Measurements from ENCODE around the gene TAB2.

TAB2 gene

DNA sequence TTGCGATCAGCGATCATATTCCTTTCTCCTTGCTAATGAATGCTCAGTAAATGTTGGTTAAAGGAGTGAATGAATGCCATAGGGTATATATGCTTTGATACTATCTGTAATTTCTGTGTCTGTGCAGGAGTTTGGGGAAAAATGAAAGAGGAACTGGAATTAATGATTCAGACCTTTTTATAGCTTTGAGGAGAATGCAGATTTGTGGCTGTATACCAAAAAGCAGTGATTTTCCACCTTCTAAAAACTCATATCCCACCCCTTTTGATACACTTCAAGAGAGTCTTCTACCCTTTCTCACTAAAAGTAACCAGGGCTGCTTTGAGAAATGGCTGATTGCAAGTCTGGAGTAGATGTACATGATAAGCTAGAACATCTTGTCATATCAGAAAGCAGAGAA is 56.0 kb downstream of the TAB2 start:
- DNase-seq = no peak

DNA sequence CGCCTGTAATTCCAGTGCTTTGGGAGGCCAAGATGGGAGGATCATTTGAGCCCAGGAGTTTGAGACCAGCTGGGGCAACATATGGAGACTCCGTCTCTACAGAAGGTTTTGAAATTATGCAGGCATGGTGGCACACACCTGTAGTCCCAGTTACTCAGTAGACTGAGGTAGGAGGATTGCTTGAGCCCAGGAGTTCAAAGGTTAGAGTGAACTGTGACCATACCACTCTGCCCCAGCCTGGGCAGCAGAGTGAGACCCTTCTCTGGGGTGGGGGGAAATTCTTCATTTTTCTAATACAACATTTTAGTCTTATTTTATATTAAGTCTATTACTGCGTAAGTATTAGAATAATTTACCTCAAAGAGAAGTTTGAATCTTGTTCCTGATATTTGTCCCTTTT is 62.5 kb downstream of the TAB2 start:
- DNase-seq = no peak

DNA sequence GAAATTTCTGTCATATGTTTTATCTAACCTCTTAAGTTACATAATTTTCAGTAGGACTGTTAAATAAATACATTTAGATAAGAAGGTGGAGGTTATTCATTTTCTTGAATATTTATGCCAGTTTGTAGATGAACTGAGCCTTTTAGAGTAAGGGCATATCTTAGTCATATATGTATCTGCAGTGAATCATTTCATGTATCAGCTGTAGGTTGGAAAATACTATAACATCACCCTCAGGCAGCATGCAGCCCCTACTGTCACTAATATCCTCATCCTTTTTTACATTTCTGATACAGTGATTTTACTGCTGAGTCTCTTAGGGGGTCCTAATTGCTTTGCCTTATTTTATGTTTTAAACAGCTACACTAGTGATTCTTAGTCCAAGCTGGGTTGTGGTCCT is 63.0 kb downstream of the TAB2 start:
- no peak for DNase-seq

DNA sequence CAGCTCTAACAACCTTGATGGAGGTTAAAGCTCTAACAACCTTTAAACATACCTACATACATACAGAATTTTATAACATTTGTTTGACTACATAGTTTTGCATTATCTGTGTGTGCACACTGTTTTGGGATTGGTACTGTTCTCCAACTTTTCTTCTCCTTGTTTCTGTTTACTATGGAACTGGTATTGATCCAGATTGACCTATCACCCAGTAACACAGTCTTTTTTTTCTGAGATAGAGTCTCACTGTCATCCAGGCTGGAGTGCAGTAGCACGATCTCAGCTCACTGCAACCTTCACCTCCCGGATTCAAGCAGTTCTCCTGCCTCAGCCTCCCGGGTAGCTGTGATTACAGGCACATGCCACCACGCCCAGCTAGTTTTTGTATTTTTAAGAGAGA is 65.9 kb downstream of the TAB2 start:
- DNase-seq = no peak

DNA sequence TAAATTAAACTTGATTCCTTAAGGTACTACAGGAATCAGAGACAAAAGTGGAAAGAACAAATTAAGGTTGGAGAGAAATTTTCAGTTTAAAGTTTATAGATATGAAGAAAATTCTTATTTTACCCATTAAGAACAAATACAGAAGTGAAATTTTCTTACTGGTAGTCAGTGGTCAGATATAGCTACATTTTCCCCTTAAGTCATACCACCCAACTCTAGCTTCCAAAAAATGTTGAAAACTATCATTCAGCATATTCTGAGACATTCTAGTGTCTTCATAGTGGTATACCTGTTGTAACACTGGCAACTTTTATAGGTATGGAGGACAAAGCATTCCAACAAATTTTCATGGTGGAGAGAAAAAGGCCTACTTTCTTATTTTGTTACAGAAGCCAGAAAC is 67.0 kb downstream of the TAB2 start:
- no peak for DNase-seq

DNA sequence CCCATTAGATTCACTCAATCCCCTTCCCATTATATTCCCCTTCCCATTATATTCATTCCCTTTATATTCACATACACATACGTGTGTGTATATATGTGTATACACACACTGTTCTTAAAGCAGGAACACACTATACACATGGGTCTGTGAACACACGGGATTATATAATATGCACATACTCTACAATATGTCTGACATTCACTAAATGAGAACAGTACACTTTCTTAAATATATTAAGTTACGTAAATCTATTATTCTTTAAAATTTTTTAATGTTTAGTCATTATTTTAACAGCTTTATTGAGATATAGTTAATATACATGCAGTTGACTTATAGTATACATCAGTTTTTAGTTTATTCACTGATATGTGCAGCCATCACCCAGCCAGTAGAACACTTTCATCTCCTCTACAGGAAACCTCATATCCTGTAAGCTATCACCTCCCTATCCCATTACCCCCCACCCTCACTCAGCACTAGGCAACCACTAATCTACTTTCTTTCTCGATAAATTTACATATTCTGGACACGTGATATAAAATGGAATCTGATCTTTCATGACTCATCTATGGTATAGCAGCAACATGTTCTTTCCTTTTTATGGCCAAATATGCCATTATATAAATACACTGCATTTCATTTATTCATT is 68.6 kb downstream of the TAB2 start:
- no peak for DNase-seq

DNA sequence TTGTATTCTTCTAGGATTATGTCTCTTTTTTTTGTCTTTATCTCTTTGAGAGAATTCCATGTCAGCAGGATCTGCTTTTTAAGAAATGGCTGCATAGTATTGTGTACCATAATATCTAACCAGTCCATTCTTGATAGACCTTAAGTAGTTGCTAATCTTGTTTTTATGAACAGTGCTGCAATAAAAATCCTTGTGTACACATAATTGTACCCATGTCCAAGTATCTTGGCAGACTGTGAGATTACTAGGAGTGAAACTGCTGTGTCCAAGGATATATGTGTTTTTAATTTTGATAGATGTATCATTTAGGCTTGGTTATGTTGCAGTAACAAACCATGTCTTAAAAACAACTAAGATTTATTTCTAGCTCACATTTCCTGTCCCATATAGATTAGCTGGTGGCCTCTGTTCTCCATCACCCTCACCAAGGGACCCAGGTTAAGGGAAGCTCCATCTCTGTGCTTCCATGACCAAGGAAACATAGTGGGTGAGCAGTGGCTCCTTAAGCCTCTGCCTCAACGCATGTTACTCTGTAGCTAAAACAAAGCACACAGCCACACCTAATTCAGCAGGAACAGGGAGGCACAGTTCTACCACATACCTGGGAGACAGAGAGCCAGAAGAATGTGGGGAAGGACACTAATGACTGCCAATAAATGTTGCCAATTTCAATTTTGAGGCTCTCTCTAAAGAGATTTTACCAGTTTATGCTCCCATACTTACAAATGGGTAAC is 70.4 kb downstream of the TAB2 start:
- no peak for DNase-seq

DNA sequence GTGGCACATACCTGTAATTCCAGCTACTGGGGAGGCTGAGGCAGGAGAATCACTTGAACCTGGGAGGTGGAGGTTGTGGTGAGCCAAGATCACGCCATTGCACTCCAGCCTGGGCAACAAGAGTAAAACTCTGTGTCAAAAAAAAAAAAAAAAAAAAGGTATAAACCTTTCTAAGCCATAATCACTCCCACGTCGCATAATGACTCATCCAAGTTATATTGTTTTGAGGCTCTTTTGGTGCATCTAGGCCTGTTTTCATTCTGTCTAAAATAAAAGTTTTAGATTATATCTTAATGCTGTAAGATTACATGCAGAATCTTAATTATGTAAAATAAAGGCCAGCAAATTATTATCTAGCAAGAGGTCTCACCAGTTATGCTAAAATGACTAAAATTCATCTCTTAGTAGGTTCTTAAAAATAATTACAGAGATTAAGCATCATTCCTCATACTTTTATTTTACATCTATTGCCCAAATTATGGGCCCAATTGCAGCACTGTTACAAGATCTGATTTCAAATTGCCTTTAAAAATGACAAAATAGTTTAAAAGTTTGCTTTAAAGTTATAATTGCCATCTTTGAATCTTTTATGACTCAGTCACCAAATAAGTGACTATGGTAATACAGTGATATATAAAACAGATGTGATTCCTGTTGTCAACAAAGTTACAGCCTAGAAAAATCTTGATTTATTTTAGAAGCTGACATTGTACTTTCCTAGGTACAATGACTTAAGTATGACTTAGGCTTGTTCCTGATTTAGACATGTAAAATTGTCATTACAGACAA is 72.2 kb downstream of the TAB2 start:
- DNase-seq = no peak

DNA sequence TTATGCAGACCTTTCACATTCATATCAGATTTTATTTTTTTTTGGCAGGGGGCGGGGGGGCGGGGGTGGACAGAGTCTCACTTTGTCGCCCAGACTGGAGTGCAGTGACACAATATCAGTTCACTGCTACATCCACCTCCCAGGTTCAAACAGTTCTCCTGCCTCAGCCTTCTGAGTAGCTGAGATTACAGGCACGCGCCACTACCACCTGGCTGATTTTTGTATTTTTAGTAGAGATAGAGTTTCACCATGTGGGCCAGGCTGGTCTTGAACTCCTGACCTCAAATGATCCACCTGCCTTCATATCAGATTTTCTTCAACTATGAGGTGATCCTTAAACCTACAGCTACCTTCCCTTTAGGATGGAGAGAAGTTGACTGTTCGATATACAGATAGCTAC is 74.6 kb downstream of the TAB2 start:
- DNase-seq = no peak

DNA sequence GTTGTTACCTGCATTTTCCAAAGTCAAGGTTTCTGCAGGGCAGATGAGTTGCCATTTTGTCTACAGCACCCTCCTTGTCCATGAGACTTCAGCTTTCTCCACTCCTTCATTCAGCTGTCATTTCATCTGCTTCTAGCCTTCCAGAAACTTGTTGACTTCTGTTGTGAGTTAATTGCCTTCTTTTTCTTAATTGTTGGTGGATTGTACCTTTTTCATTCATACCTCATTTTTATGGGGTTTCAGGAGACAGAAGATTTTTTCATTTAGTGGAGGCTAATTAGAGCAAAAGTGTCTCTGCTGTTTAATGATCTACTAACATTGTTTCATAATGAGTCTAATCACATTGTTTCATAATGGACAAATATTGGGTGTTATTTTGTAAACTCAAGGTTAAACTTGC is 75.0 kb downstream of the TAB2 start:
- DNase-seq = no peak

DNA sequence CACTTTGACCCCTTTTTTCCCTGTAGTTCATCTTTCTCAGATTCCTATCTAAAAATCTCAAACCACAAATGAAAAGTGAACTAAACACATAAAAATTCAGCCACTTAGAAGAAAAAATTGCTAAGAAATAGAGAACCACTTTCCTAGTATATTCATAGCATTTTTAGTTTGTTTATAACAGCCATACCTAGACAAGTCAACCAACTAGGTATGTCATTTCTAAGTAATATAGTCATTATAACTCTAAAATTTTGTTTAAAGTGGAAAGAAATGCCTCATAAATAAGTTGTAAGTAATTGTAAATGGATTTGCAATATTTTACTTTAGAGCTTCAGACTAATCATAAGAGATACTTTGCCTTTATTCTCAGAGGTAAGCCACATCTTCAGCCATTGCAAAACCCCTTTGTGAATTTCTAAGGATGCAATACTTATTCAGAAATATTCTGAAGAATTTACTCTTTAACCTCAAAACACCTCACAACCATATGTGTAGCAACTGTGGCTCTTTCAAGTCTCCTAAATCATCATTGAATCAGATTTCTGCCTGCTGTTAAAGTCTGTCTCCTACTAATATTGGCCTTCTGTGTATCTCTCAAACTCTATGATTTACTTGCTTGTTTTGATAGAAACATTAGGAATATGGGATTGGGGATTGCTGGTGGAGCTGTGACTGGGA is 75.6 kb downstream of the TAB2 start:
- no peak for DNase-seq

DNA sequence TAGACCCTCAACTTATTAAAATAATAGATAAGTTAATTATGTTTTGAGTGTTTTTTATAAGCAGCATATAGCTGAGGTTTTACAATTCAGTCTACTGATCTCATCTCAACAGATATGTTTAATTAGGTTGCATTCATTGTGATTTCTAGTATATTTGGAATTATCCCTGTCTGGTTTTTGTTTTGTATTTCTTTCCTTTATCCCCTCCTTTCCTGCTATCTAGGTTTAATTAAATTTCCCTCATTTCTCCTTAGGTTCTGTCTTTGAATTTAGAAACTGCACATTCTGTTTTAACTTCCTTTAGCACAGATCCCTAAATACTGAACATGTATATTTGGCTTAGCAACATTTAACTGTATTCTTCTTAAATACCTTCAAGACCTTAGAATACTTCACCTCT is 77.7 kb downstream of the TAB2 start:
- DNase-seq = no peak

DNA sequence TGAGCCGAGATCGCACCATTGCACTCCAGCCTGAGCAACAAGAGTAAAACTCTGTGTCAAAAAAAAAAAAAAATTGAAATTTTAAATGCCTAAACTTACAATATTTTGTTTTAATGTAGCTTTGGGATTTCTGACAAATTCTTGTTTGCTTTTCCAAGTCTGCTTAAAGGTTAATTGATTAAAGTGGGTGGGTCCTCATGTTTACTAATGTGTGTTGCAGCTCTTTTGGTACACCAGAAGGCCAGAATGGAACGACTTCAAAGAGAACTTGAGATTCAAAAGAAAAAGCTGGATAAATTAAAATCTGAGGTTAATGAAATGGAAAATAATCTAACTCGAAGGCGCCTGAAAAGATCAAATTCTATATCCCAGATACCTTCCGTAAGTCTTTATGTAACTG is 79.9 kb downstream of the TAB2 start:
- no peak for DNase-seq

DNA sequence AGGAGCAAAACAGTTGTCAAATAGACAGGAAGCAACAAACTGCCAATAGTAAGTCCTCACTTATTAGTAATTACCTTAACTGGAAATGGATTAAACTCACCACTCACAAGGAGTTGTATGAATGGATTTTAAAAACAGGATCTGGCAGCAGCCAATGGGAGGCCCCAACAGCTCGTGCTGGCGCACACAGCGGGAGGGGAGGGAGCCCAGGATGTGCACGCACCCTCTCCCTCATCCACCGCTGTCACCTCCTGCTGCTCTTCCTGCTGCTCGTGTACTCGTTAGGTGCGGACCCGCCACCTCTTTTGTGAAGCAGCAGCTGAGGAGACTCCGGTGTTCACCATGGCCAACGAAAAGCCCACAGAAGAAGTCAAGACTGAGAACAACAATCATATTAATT is 82.5 kb downstream of the TAB2 start, which contains the start of gene SUMO4:
TSS of gene SUMO4 (plus strand) at position 213 of the 400 bp plus-strand sequence. CDS start at position 343, 130 bp downstream.
- DNase-seq = no peak

DNA sequence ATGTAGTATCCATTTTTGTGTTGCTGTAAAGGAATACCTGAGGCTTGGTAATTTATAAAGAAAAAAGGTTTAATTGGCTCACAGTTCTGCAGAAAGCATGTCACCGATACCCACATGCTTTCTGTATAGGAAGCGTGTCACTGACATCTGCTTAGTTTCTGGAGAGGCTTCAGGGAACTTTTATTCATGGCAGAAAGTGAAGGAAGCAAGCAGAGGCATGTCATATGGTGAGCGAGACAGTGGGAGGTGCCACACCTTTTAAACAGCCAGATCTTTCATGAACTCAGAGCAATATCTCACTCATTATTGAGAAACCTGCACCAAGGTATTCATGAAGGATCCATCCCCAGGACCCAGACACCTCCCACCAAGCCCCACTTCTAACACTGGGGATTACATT is 86.0 kb downstream of the TAB2 start:
- no peak for DNase-seq

DNA sequence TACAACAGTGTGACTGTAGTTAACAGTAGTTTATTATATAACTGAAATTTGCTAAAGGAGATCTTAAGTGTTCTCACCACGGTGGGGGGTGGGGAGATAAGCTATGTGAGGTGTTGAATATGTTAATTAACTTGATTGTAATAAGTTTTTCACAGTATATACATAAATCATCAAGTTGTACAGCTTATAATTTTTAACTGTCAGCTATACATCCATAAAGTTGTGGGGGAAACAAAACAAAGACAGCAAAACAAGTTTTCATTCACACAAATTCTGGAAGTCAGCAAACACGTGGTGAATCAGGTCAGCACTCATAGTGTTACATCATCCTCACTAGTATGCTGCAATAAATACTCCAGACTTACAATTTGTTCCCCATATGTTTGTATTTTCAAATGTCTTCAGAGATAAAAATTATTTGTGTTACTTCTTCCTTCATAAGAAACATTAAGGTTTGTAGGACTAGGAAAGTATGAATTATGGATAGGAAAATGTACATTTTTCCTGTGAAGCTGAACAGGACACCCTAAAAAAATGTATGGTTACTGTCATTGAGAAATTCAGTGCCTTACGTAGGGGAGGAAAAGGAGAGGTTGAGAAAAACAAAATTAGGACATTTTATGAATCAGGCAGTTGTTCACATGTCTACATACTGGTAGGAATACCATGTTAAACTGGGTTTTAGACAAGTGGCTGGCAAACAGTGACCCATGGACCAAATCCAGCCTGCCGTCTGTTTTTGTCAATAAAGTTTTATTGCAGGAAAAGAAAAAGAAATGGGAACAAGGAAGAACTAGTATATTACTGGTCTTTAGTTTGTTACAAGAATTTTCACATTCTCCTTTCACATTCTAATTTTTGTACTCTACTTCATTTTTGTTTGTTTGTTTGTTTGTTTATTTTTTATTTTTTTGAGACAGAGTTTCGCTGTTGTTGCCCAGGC is 88.6 kb downstream of the TAB2 start:
- no peak for DNase-seq

DNA sequence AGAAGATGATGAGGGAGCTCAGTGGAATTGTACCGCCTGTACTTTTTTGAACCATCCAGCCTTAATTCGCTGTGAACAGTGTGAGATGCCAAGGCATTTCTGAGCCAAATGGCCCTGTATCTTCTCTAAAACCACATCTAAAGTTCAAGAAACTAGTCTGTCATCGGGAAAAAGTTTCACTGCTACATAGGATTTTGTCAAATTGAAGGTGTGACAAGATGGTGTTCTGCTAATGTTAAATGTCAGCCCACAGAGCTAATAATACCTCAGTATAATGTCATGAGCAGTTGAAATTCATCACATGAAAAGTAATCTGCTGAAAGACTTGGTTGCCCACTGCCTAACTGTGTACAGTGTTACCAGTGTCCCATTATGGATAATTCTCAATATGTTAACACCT is 92.1 kb downstream of the TAB2 start:
- no peak for DNase-seq

DNA sequence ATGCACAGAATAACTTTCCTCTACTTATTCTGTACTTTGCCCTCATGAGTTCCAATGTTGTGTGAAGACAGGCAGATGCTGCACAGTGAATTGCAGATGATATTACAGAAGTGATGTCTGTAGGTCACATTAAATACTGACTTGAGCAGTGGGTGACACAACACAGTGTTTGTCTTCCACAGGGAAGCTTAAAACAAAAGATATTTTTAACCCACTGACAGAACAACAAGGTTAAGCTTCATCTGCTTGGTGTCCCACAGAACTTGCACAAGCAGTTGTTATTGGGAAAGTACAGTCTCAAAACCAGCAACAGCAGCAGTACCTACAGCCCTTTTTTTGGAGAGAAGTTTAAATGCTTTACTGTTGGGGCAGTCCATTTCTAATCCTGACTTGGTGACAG is 93.0 kb downstream of the TAB2 start:
- DNase-seq = no peak

DNA sequence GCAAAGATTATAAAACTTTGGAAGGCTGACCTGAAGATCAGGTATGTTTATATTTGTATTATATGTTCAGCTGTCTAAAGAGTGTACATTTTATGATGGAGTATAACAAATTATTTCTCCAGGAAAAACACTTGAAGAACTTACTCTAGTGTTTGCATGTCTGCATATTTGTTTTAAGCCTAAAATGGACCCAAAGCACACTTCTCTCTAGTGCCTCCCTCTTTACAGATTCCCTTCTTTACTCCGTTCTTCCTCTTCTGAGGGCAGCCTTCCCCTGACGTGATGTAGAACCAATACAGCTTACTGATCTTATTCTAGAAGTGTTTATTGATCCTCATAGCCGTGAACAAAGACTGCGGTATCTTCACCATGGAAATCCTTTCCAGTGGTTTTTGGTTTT is 96.5 kb downstream of the TAB2 start:
- no peak for DNase-seq

DNA sequence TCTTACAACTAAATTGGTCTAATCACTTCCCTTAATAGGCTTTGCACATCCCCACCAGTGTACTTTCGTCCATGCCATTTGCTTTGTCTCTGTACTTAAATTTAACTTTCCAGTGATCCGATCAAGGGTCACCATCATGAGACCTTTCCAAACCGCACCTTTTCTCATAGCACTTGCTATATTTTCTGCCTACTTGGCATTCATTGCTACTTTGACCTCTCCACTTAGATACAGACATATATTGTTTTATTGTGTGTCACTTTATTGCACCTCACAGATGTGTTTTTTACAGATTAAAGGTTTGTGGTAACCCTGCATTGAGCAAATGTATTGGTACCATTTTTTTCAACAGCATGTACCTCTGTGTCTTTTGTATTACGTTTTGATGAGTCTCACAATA is 97.3 kb downstream of the TAB2 start:
- DNase-seq = no peak

DNA sequence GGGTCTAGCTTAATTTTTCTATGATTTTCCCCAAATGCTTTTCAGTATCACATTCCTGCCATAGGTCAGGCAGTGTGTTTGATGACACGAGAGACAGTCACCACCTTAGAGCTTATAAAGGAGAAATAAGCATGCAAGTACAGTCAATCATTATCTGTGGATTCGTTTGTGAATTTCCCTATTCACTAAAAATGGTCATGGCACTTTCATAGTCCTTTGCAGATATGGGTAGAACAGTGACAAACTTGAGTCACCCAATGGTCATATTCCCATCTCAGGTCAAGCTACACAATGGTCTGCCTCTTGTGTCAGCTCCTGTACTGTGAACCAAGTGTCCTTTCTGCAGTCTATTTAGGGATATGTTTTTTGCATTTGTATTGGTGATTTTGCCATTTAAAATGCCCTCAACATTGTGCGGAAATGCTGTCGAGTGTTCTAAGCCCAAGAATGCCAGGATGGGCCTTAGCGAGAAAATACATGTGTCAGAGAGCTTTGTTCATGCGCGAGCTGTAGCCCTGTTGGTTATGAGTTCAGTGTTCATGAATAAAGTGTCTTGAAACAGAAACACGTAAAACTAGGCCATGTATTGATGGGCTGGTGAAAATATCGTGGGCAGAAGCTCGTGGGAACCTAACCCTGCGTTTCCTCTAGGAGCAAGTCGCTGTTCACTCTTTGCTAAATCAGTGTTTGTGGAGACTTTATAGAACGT is 102.3 kb downstream of the TAB2 start:
- no peak for DNase-seq

DNA sequence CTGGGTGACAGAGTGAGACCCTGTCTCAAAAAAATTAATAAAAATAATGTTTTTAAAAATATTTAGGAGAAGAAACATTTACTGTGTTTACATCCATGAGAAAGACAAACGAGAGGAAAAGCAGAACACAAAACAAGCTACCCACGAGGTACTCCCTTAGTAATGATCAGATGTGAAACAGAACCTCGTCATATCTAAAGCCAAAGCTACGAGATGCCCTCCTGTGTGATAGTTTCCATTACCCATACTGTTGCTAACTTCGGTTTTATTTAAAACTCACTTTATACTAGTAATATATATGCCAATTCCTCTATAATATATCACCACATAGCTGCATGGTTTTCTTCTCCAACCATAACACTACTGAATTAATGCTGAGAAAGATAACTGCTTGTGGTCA is 103.6 kb downstream of the TAB2 start:
- no peak for DNase-seq
